Activated gamma-delta T cell (primary cell): Measurements from ENCODE around the gene CCL24.
"Not testable (repeated sequence)": the region's sequence is repeated elsewhere in the genome, so short reads cannot be mapped to it uniquely, and the experiment has no call there.

Experiments used
- DNase-seq: peaks from one replicate; lab custom pipeline; 2025; lab: John Stamatoyannopoulos, UW

The CCL24 gene

GRCh38 chr7:75780647-75781273 lies 32.8 kb downstream of the CCL24 start:
- not testable (repeated sequence) for DNase-seq

GRCh38 chr7:75779516-75779915 lies 34.1 kb downstream of the CCL24 start:
- not testable (repeated sequence) for DNase-seq

- DNase-seq: not testable (repeated sequence)
These were observed 34.6 kb downstream of the CCL24 start for GRCh38 chr7:75779035-75779434.

GRCh38 chr7:75776295-75776971 lies 37.2 kb downstream of the CCL24 start:
- DNase-seq: no peak

- DNase-seq: not testable (repeated sequence)
These were observed 39.6 kb downstream of the CCL24 start for GRCh38 chr7:75773958-75774357.

GRCh38 chr7:75772081-75773077 lies 41.2 kb downstream of the CCL24 start, which contains the start of gene CCL26:
Gene CCL26, minus strand, starts transcription at chr7:75772211. Its CDS starts 35 bp downstream, at chr7:75772176.
- DNase-seq: no peak

- DNase-seq: no peak
These were observed 42.4 kb downstream of the CCL24 start for GRCh38 chr7:75771224-75771623.

GRCh38 chr7:75762350-75762917 lies 51.2 kb downstream of the CCL24 start:
- DNase-seq: no peak

GRCh38 chr7:75761801-75762200 lies 51.8 kb downstream of the CCL24 start:
- not testable (repeated sequence) for DNase-seq
